NT2/D1 (cell line): ENCODE measurements around the gene HS6ST3.

Experiments
- DNase-seq: peaks from one replicate; pipeline ENCODE4 v3.0.0-alpha.2; 2011; ENCODE audit warnings: low read depth, low spot score
- H3K27me3 ChIP-seq: 2 replicates; pipeline ENCODE4 v1.6.0; 2011; ENCODE audit warnings: mild to moderate bottlenecking; ENCODE audit not compliant: insufficient read length, insufficient read depth
- H3K36me3 ChIP-seq: 2 replicates; pipeline ENCODE4 v1.6.1; 2011; ENCODE audit warnings: mild to moderate bottlenecking, low read length, mixed read lengths; ENCODE audit not compliant: insufficient read depth, insufficient read length
- H3K4me1 ChIP-seq: 2 replicates; pipeline ENCODE4 v1.5.1; 2011; ENCODE audit not compliant: insufficient read depth, insufficient read length
- H3K4me3 ChIP-seq: 2 replicates; pipeline ENCODE4 v1.5.1; 2011; ENCODE audit warnings: low read depth; ENCODE audit not compliant: insufficient read length
- H3K9ac ChIP-seq: 2 replicates; pipeline ENCODE4 v1.6.0; 2011; ENCODE audit warnings: low read depth; ENCODE audit not compliant: insufficient read length
- H3K9me3 ChIP-seq: 2 replicates; pipeline ENCODE4 v1.5.1; 2011; ENCODE audit warnings: mild to moderate bottlenecking, low read length; ENCODE audit not compliant: insufficient read depth
- SUZ12 ChIP-seq: IDR thresholded peaks from 2 replicates; pipeline ENCODE4 v1.6.1; 2011; ENCODE audit not compliant: insufficient read length, insufficient read depth; ENCODE audit errors: extremely low read depth
- YY1 ChIP-seq: IDR thresholded peaks from 2 replicates; pipeline ENCODE4 v1.6.1; 2011; ENCODE audit not compliant: insufficient read length, insufficient read depth
- ZNF274 ChIP-seq: IDR thresholded peaks from 2 replicates; pipeline ENCODE4 v1.6.1; 2011; ENCODE audit warnings: mild to moderate bottlenecking, low read depth, low read length

HS6ST3 gene

GRCh38 chr13:96730676-96731075, 640.8 kb downstream of the HS6ST3 start:
- DNase-seq: no peak
- H3K4me1 ChIP-seq: no peaks in the 10 kb centered on the region
- H3K9ac ChIP-seq: no peak overlapping the region
- no peaks in the 10 kb centered on the region for H3K36me3 ChIP-seq
- no peak overlapping the region for H3K4me3 ChIP-seq
- H3K27me3 ChIP-seq: no peaks in the 10 kb centered on the region
- no peak for TF ChIP-seq YY1
- no peak for TF ChIP-seq SUZ12
- TF ChIP-seq ZNF274: no peak
- no peaks in the 10 kb centered on the region for H3K9me3 ChIP-seq

GRCh38 chr13:96734499-96734898, 644.6 kb downstream of the HS6ST3 start:
- Histone ChIP-seq H3K27me3 (no peaks in the 10 kb centered on the region), H3K36me3 (no peaks in the 10 kb centered on the region), H3K4me1 (no peaks in the 10 kb centered on the region), H3K9ac (no peak overlapping the region), H3K9me3 (no peaks in the 10 kb centered on the region), H3K4me3 (no peak overlapping the region)
- TF ChIP-seq SUZ12 (no peak), YY1 (no peak), ZNF274 (no peak)
- no peak for DNase-seq

GRCh38 chr13:96741779-96742178, 651.9 kb downstream of the HS6ST3 start:
- H3K4me3 ChIP-seq: no peak overlapping the region
- no peaks in the 10 kb centered on the region for H3K4me1 ChIP-seq
- no peaks in the 10 kb centered on the region for H3K36me3 ChIP-seq
- DNase-seq: no peak
- H3K9ac ChIP-seq: no peak overlapping the region
- no peak for TF ChIP-seq SUZ12
- TF ChIP-seq YY1: no peak
- TF ChIP-seq ZNF274: no peak
- H3K27me3 ChIP-seq: no peaks in the 10 kb centered on the region
- H3K9me3 ChIP-seq: no peaks in the 10 kb centered on the region

GRCh38 chr13:96743296-96744089, 653.6 kb downstream of the HS6ST3 start:
- no peaks in the 10 kb centered on the region for H3K27me3 ChIP-seq
- no peak overlapping the region for H3K9ac ChIP-seq
- H3K9me3 ChIP-seq: no peaks in the 10 kb centered on the region
- TF ChIP-seq SUZ12 (no peak), ZNF274 (no peak), YY1 (no peak)
- H3K36me3 ChIP-seq: no peaks in the 10 kb centered on the region
- no peaks in the 10 kb centered on the region for H3K4me1 ChIP-seq
- DNase-seq: no peak
- H3K4me3 ChIP-seq: no peak overlapping the region

- DNase-seq: no peak
- Histone ChIP-seq H3K4me3 (no peak overlapping the region), H3K27me3 (no peaks in the 10 kb centered on the region), H3K4me1 (no peaks in the 10 kb centered on the region), H3K9ac (no peak overlapping the region), H3K9me3 (no peaks in the 10 kb centered on the region), H3K36me3 (no peaks in the 10 kb centered on the region)
- TF ChIP-seq SUZ12 (no peak), ZNF274 (no peak), YY1 (no peak)
Measured at GRCh38 chr13:96744367-96745331, 654.7 kb downstream of the HS6ST3 start.

- Histone ChIP-seq H3K9ac (no peak overlapping the region), H3K27me3 (no peaks in the 10 kb centered on the region), H3K36me3 (no peaks in the 10 kb centered on the region), H3K9me3 (no peaks in the 10 kb centered on the region), H3K4me1 (no peaks in the 10 kb centered on the region), H3K4me3 (no peak overlapping the region)
- TF ChIP-seq ZNF274 (no peak), YY1 (no peak), SUZ12 (no peak)
- DNase-seq: no peak
Measured at GRCh38 chr13:96746886-96747285, 657.0 kb downstream of the HS6ST3 start.

GRCh38 chr13:96749825-96750224, 659.9 kb downstream of the HS6ST3 start:
- H3K27me3 ChIP-seq: no peaks in the 10 kb centered on the region
- H3K9me3 ChIP-seq: no peaks in the 10 kb centered on the region
- no peak for DNase-seq
- H3K36me3 ChIP-seq: no peaks in the 10 kb centered on the region
- no peak overlapping the region for H3K4me3 ChIP-seq
- no peaks in the 10 kb centered on the region for H3K4me1 ChIP-seq
- H3K9ac ChIP-seq: no peak overlapping the region
- TF ChIP-seq YY1: no peak
- no peak for TF ChIP-seq ZNF274
- TF ChIP-seq SUZ12: no peak
